Loucy (cell line): ENCODE data around the gene CANT1.
"Not testable (repeated sequence)": the region's sequence is repeated elsewhere in the genome, so short reads cannot be mapped to it uniquely, and the experiment has no call there.

ENCODE experiments used
- EZH2phosphoT487 ChIP-seq: fragments of 200-600 bp; IDR thresholded peaks from 2 replicates; pipeline ENCODE4 v1.6.1; 2018; ENCODE audit warnings: antibody characterized with exemption, mild to moderate bottlenecking, moderate library complexity, borderline replicate concordance
- TF ChIP-seq, protein P1 (sequence below): fragments of 200-600 bp; sonication (generic); conservative IDR thresholded peaks from 2 replicates; pipeline ENCODE4 v1.5.1; 2014; ENCODE audit warnings: mild to moderate bottlenecking, antibody characterized with exemption, low read length

DNA sequence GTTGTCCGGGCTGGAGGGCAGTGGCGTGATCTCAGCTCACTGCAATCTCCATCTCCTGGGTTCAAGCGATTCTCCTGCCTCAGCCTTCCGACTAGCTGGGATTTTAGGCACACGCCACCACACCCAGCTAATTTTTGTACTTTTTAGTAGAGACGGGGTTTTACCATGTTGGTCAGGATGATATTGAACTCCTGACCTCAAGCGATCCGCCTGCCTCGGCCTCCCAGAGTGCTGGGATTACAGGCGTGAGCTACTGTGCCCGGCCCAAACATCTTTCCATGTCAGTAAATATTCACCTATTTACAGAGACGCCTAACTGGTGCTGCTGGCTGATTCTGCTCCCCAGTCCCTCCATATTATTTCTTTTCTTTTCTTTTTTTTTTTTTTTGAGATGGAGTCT is 21.1 kb upstream of the CANT1 start:
- TF ChIP-seq, protein P1, sequence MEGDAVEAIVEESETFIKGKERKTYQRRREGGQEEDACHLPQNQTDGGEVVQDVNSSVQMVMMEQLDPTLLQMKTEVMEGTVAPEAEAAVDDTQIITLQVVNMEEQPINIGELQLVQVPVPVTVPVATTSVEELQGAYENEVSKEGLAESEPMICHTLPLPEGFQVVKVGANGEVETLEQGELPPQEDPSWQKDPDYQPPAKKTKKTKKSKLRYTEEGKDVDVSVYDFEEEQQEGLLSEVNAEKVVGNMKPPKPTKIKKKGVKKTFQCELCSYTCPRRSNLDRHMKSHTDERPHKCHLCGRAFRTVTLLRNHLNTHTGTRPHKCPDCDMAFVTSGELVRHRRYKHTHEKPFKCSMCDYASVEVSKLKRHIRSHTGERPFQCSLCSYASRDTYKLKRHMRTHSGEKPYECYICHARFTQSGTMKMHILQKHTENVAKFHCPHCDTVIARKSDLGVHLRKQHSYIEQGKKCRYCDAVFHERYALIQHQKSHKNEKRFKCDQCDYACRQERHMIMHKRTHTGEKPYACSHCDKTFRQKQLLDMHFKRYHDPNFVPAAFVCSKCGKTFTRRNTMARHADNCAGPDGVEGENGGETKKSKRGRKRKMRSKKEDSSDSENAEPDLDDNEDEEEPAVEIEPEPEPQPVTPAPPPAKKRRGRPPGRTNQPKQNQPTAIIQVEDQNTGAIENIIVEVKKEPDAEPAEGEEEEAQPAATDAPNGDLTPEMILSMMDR, result not testable (repeated sequence)
- TF ChIP-seq EZH2phosphoT487, result not testable (repeated sequence)
